AG04450 (cell line): ENCODE results near the gene EPB41. TPM values are rescaled to one million over a fixed set of nuclear protein-coding genes. Genes with fewer than 3 reads are reported as not detected.
"Not testable (repeated sequence)": the region's sequence is repeated elsewhere in the genome, so short reads cannot be mapped to it uniquely, and the experiment has no call there.

Source experiments
- CTCF ChIA-PET: fragments of 300-600, 350-600 bp; formaldehyde crosslinking; extraction: SDS; loops from one replicate; lab custom pipeline; 2022; ENCODE audit warnings: antibody characterized with exemption, inconsistent platforms; lab: Charles Lee
- POLR2A ChIA-PET: fragments of 350-600 bp; formaldehyde crosslinking; extraction: SDS; loops from one replicate; lab custom pipeline; 2021; ENCODE audit warnings: antibody characterized with exemption, inconsistent platforms; lab: Yijun Ruan, JAX
- DNase-seq: peaks from one replicate; pipeline ENCODE4 v3.0.0-alpha.2; 2011; ENCODE audit warnings: low read depth, low spot score
- H3K27ac ChIP-seq: one replicate; pipeline ENCODE4 v1.5.1; 2012; ENCODE audit warnings: low read depth, low read length, control low read depth
- H3K27me3 ChIP-seq: one replicate; pipeline ENCODE4 v1.6.0; 2012; ENCODE audit warnings: low read length; ENCODE audit not compliant: control insufficient read depth, insufficient read depth
- H3K4me3 ChIP-seq: 2 replicates; pipeline ENCODE4 v1.5.1; 2011; ENCODE audit warnings: mild to moderate bottlenecking, low read depth, low read length, control low read depth
- H3K9me3 ChIP-seq: 2 replicates; pipeline ENCODE4 v1.5.1; 2012; ENCODE audit warnings: low read length; ENCODE audit not compliant: control insufficient read depth, insufficient read depth
- CTCF ChIP-seq: IDR thresholded peaks from 2 replicates; pipeline ENCODE4 v1.5.1; 2011; ENCODE audit warnings: low read depth, low read length, control low read depth, inconsistent platforms
- polyA plus RNA-seq: library from polyadenylated mRNA; depleted of rRNA; stranded (reverse); fragments of >200 nt; gene quantifications from 2 replicates; pipeline ENCODE4 v1.2.3, GENCODE V29; 2011

The EPB41 gene
- polyA plus RNA-seq, 1 experiment, result 7.8 TPM

GRCh38 chr1:28935293-28935692 lies 20.9 kb downstream of the EPB41 start:
- Histone ChIP-seq H3K27ac (no peak overlapping the region), H3K27me3 (no peaks in the 10 kb centered on the region), H3K9me3 (no peaks in the 10 kb centered on the region), H3K4me3 (no peak overlapping the region)
- CTCF ChIA-PET, result interaction anchor here (0.5 kb wide), 1 partner anchor 76 kb away, joined by 3 read pairs; no protein-coding TSS in a partner anchor
- no peak for TF ChIP-seq CTCF
- DNase-seq, result no peak
- POLR2A ChIA-PET, result interaction anchor here (0.5 kb wide), 1 partner anchor 112 kb away, joined by 3 read pairs; no protein-coding TSS in a partner anchor

- H3K9me3 ChIP-seq, result no peaks in the 10 kb centered on the region
- DNase-seq, result no peak
- H3K27me3 ChIP-seq, result no peaks in the 10 kb centered on the region
- POLR2A ChIA-PET, result no interaction called here
- H3K4me3 ChIP-seq, result no peak overlapping the region
- CTCF ChIA-PET, result no interaction called here
- H3K27ac ChIP-seq, result no peak overlapping the region
- no peak for TF ChIP-seq CTCF
Observed at GRCh38 chr1:28936094-28936493, 21.7 kb downstream of the EPB41 start.

- POLR2A ChIA-PET, result no interaction called here
- TF ChIP-seq CTCF, result no peak
- no peaks in the 10 kb centered on the region for H3K27me3 ChIP-seq
- no peaks in the 10 kb centered on the region for H3K9me3 ChIP-seq
- no peak overlapping the region for H3K27ac ChIP-seq
- CTCF ChIA-PET, result no interaction called here
- no peak overlapping the region for H3K4me3 ChIP-seq
- DNase-seq, result no peak
Observed at GRCh38 chr1:28936528-28936927, 22.2 kb downstream of the EPB41 start.

GRCh38 chr1:28943581-28943980 lies 29.2 kb downstream of the EPB41 start:
- POLR2A ChIA-PET, H3K27ac ChIP-seq, H3K4me3 ChIP-seq, DNase-seq, CTCF ChIA-PET, H3K9me3 ChIP-seq, H3K27me3 ChIP-seq: not testable (repeated sequence)

- H3K27me3 ChIP-seq, result no peaks in the 10 kb centered on the region
- H3K27ac ChIP-seq, result no peak overlapping the region
- no peak for DNase-seq
- TF ChIP-seq CTCF, result no peak
- H3K4me3 ChIP-seq, result no peak overlapping the region
- POLR2A ChIA-PET, result no interaction called here
- H3K9me3 ChIP-seq, result no peaks in the 10 kb centered on the region
- CTCF ChIA-PET, result no interaction called here
Observed at GRCh38 chr1:28950006-28950405, 35.6 kb downstream of the EPB41 start.

GRCh38 chr1:28950449-28950848 lies 36.1 kb downstream of the EPB41 start:
- no peak for TF ChIP-seq CTCF
- H3K27me3 ChIP-seq, result no peaks in the 10 kb centered on the region
- ChIA-PET POLR2A (no interaction called here), CTCF (no interaction called here)
- H3K9me3 ChIP-seq, result no peaks in the 10 kb centered on the region
- DNase-seq, result no peak
- no peak overlapping the region for H3K4me3 ChIP-seq
- no peak overlapping the region for H3K27ac ChIP-seq
